SJCRH30 (cell line): Measurements from ENCODE around the gene RYR2. TPM values are rescaled to one million over a fixed set of nuclear protein-coding genes. Genes with fewer than 3 reads are reported as not detected.

Experiments
- DNase-seq, 2 experiments: peaks; one replicate each; pipeline ENCODE4 v3.0.0-alpha.2; 2015 to 2020
- H3K27ac ChIP-seq: fragments of 250-450 bp; sonication (Bioruptor Pico); 2 replicates; pipeline ENCODE4 v1.5.1; 2020; ENCODE audit warnings: mild to moderate bottlenecking, moderate library complexity
- H3K27me3 ChIP-seq: fragments of 250-450 bp; sonication (Bioruptor Pico); 2 replicates; pipeline ENCODE4 v1.5.1; 2020; ENCODE audit warnings: mild to moderate bottlenecking, moderate library complexity
- H3K36me3 ChIP-seq: fragments of 250-450 bp; sonication (Bioruptor Pico); 2 replicates; pipeline ENCODE4 v1.5.1; 2020; ENCODE audit warnings: mild to moderate bottlenecking, moderate library complexity
- H3K4me1 ChIP-seq: fragments of 250-450 bp; sonication (Bioruptor Pico); 2 replicates; pipeline ENCODE4 v1.5.1; 2020; ENCODE audit warnings: mild to moderate bottlenecking, moderate library complexity
- H3K4me3 ChIP-seq: fragments of 250-450 bp; sonication (Bioruptor Pico); 2 replicates; pipeline ENCODE4 v1.5.1; 2020; ENCODE audit warnings: mild to moderate bottlenecking, moderate library complexity
- H3K9me3 ChIP-seq: fragments of 250-450 bp; sonication (Bioruptor Pico); replicated peaks from 2 replicates; pipeline ENCODE4 v1.5.1; 2020; ENCODE audit warnings: mild to moderate bottlenecking, moderate library complexity
- total RNA-seq: library from RNA; depleted of rRNA; stranded (reverse); fragments of >200 nt; shearing (Covaris generic); gene quantifications from 2 replicates; pipeline ENCODE4 v1.2.3, GENCODE V29; 2014

RYR2 gene
- total RNA-seq, 1 experiment from 2014 or later: 1.3 TPM

DNA sequence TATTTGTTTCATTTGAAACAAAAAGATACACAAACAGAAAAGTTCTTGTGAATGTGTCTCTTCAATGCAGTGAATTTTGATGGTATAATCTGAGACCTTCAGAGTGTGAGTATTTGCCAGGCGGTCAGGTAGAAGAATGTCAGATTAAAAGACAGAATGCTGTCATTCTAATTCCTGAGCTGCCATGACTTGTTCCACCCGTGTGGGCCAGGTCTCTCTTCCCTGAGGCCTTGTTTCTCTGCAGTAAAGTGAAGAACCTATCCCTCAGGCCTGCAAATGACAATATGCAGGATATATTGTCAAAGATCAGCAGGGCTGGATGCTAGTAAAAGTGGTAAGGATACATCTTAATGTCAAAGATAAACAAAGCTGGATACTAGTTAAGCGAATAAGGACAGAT, 737.4 kb downstream of the RYR2 start:
- Histone ChIP-seq H3K27me3 (no peaks in the 10 kb centered on the region), H3K4me1 (no peaks in the 10 kb centered on the region), H3K9me3 (no peaks in the 10 kb centered on the region), H3K27ac (no peak overlapping the region), H3K36me3 (no peaks in the 10 kb centered on the region), H3K4me3 (no peak overlapping the region)
- no peak for DNase-seq

DNA sequence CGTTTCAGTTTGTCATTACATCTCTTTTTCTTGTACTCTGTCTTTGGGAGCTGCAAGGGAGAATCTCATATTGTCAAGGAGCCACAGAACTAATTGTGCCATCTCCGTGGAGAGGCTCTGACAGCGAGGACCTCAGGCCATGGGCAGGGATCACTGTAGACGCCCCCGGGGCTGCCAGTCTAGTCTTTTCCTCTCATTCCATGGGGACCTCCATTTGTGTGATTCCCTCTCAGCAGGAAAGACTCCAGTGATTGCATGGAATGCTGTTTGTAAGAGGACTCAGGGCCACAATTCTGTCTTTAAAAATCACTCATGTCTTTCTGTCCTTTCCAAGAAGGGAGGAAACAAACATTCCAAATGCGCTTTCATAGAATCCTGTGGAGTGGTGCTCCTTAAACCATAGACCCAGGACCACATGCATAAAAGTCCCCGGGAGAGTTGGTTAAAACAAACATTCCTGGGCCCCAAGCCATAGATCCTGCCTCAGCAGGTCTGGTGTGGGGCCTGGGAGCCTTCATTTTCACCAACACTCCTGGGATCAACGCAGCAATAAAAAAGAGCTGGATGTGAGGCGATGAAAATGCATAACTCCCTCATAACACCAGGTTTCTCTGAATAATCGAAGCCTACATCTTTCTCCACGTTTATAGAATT, 744.2 kb downstream of the RYR2 start:
- Histone ChIP-seq H3K27me3 (no peaks in the 10 kb centered on the region), H3K9me3 (no peaks in the 10 kb centered on the region), H3K36me3 (no peaks in the 10 kb centered on the region), H3K4me3 (no peak overlapping the region), H3K4me1 (no peaks in the 10 kb centered on the region), H3K27ac (no peak overlapping the region)
- DNase-seq: no peak

DNA sequence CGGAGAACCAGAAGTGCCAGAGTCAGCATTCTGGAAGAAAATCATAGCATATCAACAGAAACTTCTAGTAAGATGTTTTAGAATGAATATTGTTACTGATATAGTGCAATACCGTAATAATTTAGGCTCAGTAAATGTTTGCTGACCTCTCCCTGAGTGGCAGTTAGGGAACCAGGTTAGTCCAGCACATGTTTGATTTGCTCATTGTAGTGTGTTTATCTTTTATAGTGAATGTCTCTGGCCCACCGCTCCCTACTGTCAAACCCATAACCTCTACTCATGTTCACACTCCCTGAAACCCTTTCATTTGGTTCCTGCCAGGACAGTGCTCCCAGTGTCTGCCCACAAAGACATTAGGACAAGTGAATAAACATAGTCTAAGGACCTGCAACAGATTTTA, 746.1 kb downstream of the RYR2 start:
- no peaks in the 10 kb centered on the region for H3K27me3 ChIP-seq
- no peaks in the 10 kb centered on the region for H3K4me1 ChIP-seq
- no peak for DNase-seq
- no peak overlapping the region for H3K4me3 ChIP-seq
- H3K27ac ChIP-seq: no peak overlapping the region
- no peaks in the 10 kb centered on the region for H3K9me3 ChIP-seq
- H3K36me3 ChIP-seq: no peaks in the 10 kb centered on the region

DNA sequence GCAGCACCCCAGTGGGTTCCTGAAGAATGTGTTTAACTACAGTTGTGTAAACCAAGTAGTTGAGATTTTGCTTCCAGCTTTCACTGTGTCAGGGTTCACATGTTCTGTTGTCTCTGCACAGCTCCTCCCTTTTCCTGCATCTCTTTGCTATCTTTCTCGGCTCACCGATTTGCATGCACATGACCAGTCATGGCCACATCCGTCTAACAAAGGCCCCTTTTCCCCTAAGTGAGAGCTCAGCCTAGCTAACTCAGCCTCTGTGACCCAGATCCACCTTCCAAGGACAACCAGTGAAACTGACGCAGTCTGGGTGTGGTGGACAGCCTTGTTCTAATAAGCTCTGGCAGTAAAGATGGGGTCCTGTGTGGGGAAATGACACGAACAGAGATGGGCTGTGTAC, 747.6 kb downstream of the RYR2 start:
- DNase-seq: no peak
- Histone ChIP-seq H3K9me3 (no peaks in the 10 kb centered on the region), H3K27me3 (no peaks in the 10 kb centered on the region), H3K36me3 (no peaks in the 10 kb centered on the region), H3K27ac (no peak overlapping the region), H3K4me1 (no peaks in the 10 kb centered on the region), H3K4me3 (no peak overlapping the region)

DNA sequence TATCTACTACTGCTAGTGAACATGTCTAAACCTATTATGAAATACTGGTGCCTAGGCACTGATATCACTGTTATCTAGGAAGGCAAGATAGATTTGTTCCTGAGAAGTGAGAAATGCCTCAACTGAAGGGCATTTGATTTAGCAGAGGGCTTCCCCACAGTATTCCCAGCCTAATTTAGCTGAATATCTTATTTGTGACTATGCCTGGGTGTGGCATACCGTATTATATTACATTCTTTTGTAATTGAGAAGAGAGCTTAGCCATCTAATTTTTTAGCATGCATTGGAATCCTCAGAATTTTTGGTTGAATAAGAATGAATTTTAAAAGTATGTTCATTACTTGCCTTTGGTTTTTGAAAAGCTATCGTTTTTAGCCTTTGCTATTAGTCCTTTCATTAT, 749.6 kb downstream of the RYR2 start:
- Histone ChIP-seq H3K4me3 (no peak overlapping the region), H3K9me3 (no peaks in the 10 kb centered on the region), H3K36me3 (no peaks in the 10 kb centered on the region), H3K27me3 (no peaks in the 10 kb centered on the region), H3K27ac (no peak overlapping the region), H3K4me1 (no peaks in the 10 kb centered on the region)
- no peak for DNase-seq

DNA sequence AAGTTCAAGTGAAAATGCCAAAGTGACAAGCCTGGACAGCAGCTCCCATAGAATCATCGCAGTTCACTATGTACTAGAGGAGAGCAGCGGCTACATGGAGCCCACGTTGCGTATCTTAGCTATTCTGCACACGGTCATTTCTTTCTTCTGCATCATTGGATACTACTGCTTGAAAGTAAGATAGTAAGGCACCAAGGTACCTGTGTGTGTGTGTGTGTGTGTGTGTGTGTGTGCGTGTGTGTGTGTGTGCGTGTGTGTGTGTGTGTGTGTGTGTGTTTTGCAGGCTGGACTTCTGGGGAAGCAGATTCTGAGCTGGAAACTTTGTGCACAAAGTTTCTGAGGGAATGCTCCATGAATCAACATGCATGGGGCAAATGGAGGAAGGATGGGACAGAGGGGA, 750.2 kb downstream of the RYR2 start:
- Histone ChIP-seq H3K9me3 (no peaks in the 10 kb centered on the region), H3K27ac (no peak overlapping the region), H3K4me3 (no peak overlapping the region), H3K36me3 (no peaks in the 10 kb centered on the region), H3K4me1 (no peaks in the 10 kb centered on the region), H3K27me3 (no peaks in the 10 kb centered on the region)
- DNase-seq: no peak

DNA sequence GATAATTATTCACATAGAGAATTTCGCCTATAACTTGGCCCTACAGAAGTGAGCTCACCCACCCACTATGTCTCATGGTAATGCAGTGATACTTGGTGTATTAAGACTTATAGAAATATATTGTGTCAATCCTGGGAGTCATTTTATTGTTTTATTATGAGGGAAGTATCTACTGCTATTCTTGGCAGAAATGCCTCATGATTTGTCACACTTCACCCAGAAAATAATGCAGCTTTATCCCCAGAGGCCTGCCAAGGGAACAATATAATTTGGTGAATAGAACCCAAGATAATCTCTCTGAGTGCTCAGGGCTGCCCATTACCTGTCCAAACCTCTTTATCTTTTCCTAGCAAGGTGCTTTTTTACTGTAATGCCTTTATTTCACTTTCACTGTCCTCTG, 750.7 kb downstream of the RYR2 start:
- H3K36me3 ChIP-seq: no peaks in the 10 kb centered on the region
- H3K27me3 ChIP-seq: no peaks in the 10 kb centered on the region
- H3K4me3 ChIP-seq: no peak overlapping the region
- no peaks in the 10 kb centered on the region for H3K4me1 ChIP-seq
- no peaks in the 10 kb centered on the region for H3K9me3 ChIP-seq
- no peak for DNase-seq
- H3K27ac ChIP-seq: no peak overlapping the region

DNA sequence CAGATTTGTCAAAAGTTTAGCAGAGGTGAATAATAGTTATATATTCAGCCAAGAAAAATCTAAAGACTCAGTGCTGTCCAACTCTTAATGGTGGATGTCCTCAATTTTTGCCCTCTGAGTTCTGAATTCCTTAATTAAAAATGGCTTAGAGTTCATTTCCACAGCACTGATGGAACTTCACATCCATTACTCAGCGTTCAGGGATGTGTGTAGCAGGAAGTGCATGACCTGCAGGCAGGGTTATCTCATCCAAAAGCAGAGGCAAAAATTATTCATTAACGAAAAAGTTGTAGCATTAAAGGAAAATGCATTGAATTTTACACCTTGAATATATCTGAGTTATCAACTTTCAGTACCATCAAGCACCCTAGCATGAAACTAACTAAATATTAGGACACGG, 752.1 kb downstream of the RYR2 start:
- Histone ChIP-seq H3K27ac (no peak overlapping the region), H3K4me3 (no peak overlapping the region)

DNA sequence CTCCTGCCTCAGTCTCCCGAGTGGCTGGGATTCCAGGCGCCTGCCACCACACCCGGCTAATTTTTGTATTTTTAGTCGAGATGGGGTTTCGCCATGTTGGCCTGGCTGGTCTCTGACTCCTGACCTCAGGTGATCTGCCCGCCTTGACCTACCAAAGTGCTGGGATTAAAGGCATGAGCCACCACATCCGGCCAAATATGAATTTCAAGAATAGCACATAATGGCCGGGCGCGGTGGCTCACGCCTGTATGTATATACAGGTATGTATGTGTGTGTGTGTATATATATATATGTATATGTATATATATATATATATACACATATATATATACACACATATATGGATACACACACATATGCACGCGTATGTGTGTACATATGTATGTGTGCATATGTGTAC, 753.6 kb downstream of the RYR2 start:
- Histone ChIP-seq H3K27ac (no peak overlapping the region), H3K4me1 (no peaks in the 10 kb centered on the region), H3K36me3 (no peaks in the 10 kb centered on the region), H3K27me3 (no peaks in the 10 kb centered on the region), H3K9me3 (no peaks in the 10 kb centered on the region), H3K4me3 (no peak overlapping the region)
- DNase-seq: no peak

More for the DNA sequence above, 752.1 kb downstream of the RYR2 start:
- no peak for DNase-seq
- H3K9me3 ChIP-seq: no peaks in the 10 kb centered on the region
- H3K36me3 ChIP-seq: no peaks in the 10 kb centered on the region
- no peaks in the 10 kb centered on the region for H3K4me1 ChIP-seq
- no peaks in the 10 kb centered on the region for H3K27me3 ChIP-seq

DNA sequence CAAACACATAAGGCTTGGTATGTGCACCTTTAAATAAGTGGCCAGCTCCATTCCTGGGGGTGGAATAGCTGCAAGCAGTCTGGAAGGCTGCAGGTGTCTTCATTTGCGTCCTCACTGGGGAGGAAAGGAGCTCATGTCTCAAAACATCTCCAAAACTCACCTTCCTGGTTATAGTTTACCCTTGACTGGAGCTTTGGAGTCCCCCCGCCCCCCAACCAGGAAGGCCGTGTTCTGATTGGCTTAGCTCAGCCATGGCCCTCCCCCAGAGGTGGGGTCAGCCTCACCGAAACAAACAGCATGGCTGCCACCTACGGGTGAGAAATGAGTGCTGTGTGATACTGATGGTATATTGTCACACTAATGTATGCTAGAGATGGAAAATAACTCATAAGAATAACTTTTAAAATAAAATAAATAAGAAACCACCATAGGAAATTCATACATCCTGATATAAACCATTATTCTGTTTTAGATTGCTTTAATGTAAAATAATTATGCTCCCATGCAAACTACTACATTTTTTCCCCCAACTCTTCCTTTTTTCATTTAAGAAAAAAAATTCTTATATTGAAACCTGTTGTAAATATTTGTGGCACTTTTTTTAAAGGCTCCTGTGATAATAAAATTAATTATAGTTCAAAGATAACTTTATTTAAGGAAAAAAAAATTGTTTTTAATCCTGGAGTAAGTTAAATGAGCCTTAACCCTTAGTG, 757.9 kb downstream of the RYR2 start:
- Histone ChIP-seq H3K27me3 (no peaks in the 10 kb centered on the region), H3K36me3 (no peaks in the 10 kb centered on the region), H3K4me1 (no peaks in the 10 kb centered on the region), H3K9me3 (no peaks in the 10 kb centered on the region), H3K27ac (no peak overlapping the region), H3K4me3 (no peak overlapping the region)
- DNase-seq: peak; percentile 81 to 85

DNA sequence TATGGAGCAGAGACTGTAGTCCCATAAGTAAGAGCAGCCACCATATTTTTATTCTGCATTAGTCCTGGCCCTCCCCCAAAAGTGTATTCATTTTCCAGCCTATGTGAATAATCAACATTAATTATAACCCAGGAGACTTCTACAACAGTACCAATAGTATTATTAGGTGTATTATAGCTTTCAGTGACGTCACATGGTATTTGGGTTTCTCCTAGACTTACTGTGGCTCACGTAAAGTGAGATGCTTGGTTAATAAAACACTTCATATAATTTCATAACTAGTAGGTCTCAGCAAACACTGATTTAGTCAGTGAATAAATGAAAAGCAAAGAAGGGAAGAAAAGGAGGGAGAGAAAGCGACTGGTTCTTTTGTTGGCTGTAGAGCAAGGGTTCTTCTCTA, 762.5 kb downstream of the RYR2 start:
- no peak overlapping the region for H3K27ac ChIP-seq
- no peak overlapping the region for H3K4me3 ChIP-seq
- no peaks in the 10 kb centered on the region for H3K36me3 ChIP-seq
- no peaks in the 10 kb centered on the region for H3K4me1 ChIP-seq
- H3K9me3 ChIP-seq: no peaks in the 10 kb centered on the region
- DNase-seq: no peak
- H3K27me3 ChIP-seq: no peaks in the 10 kb centered on the region

DNA sequence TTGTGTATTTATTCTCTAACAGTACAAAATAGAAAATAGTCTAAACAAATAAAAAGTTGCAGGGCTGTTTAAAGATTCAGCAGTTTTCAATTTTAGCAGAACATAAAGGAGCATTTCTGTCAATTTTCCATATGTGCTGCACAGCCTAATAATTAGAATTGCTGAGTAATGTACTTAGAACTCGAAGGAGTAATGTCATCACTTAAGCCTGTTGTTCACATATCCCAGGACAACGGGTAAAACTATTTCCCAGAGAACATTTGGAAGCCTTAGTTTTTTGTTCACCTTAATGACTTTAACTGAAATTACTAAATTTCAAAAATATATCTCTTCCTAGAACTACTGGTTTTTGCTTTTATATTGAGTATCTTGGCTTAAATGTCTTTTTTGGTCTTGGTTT, 767.1 kb downstream of the RYR2 start:
- H3K4me1 ChIP-seq: no peaks in the 10 kb centered on the region
- H3K9me3 ChIP-seq: no peaks in the 10 kb centered on the region
- DNase-seq: no peak
- no peaks in the 10 kb centered on the region for H3K27me3 ChIP-seq
- no peaks in the 10 kb centered on the region for H3K36me3 ChIP-seq
- no peak overlapping the region for H3K27ac ChIP-seq
- no peak overlapping the region for H3K4me3 ChIP-seq

DNA sequence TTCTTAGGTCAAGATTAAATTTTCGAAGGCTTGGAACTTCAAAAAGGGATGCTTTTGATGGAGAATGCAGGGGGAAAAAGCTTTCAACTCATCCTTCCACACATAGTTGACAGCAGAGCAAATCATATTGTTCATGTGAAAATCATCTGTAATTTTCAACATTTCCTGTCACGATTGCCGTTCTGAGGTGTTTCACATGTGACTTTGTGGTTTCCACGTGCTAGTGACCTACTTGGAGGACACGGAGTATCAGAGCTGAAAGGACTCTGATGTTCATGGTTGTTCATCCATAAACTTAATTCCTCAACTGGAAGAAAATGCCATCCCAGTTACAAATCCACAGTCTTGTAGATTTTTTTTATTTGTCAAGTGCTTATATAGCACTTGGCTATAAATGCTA, 769.6 kb downstream of the RYR2 start:
- Histone ChIP-seq H3K27ac (no peak overlapping the region), H3K36me3 (no peaks in the 10 kb centered on the region), H3K4me1 (no peaks in the 10 kb centered on the region), H3K9me3 (no peaks in the 10 kb centered on the region), H3K27me3 (no peaks in the 10 kb centered on the region), H3K4me3 (no peak overlapping the region)
- no peak for DNase-seq

DNA sequence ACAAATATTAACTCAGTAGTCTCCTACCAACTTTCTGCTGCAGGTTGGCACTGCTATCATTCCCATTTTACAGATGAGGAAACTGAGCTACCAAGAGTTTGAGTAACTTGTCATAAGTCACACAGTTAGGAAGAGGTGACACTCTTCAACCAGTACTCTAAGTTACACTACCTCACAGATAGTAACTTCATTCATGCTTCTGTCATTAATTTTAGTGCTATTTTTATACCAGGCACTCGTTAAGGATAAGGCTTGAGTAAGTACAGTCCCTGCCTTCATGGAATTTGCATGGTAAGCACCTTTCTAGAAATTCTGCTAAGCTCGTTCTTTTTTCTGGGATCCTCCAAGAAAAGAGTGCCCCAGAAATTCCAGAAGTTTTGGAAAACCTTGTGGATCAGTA, 770.1 kb downstream of the RYR2 start:
- Histone ChIP-seq H3K9me3 (no peaks in the 10 kb centered on the region), H3K27ac (no peak overlapping the region), H3K36me3 (no peaks in the 10 kb centered on the region), H3K27me3 (no peaks in the 10 kb centered on the region), H3K4me1 (no peaks in the 10 kb centered on the region), H3K4me3 (no peak overlapping the region)
- no peak for DNase-seq

DNA sequence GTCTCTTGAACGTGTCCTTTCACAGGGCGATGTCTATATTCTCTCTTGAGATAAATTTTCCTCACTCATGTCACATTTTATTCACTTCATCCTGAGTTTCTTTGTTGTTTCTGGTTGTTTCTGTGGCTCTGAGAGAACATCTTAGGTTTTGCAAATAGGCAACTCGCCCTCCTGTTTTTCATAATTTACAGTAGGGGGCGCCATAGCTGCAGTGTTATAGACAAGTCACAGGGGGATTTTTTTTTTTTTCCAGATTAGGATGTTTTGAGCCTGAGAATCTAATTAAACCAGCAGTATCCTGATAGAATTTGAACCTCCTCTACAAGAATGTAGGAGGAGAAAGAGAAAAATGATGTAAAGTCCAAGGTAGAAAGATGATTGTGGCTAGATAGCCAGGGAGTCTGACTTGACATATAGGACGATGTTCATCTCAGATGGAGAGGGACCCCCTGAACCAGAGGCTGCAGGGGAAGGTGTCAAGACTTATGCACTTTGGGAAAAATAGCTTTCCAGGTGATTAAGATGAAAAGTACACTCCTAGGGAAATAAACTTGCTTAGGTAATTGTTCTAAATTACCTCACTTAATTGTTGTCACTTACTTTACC, 772.4 kb downstream of the RYR2 start:
- Histone ChIP-seq H3K27me3 (no peaks in the 10 kb centered on the region), H3K36me3 (no peaks in the 10 kb centered on the region), H3K4me1 (no peaks in the 10 kb centered on the region), H3K27ac (no peak overlapping the region), H3K4me3 (no peak overlapping the region), H3K9me3 (no peaks in the 10 kb centered on the region)
- peak in 1 of 2 experiments; percentile 50 for DNase-seq

DNA sequence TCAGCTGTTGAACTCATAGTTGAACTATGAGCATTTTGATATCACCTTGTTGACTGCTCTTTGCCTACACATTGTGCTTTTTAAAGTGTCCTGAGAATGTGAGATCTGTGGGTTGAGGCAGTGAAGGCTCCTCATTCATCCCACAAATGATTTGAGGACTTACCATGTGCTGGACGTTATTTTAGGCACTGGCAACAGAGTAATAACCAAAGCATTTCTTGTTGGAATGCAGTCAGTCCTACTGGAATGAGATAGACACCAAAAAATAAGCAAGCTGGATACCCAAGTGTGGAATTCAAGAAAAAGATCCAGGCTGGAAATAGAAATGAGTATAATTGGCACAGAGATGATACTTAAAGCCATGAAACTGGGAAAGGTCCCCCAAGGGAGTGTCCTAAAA, 775.3 kb downstream of the RYR2 start:
- Histone ChIP-seq H3K27me3 (no peaks in the 10 kb centered on the region), H3K4me1 (no peaks in the 10 kb centered on the region), H3K4me3 (no peak overlapping the region), H3K36me3 (no peaks in the 10 kb centered on the region), H3K9me3 (no peaks in the 10 kb centered on the region), H3K27ac (no peak overlapping the region)
- no peak for DNase-seq
